GM19463 (cell line): ENCODE results near the gene MOBP.

Experiments
- ATAC-seq: cut with Tn5 transposase; IDR thresholded peaks from one replicate; pipeline ENCODE4 v1.9.1; 2021; ENCODE audit warnings: mild to moderate bottlenecking, moderate library complexity; ENCODE audit not compliant: unreplicated experiment

The MOBP gene

DNA sequence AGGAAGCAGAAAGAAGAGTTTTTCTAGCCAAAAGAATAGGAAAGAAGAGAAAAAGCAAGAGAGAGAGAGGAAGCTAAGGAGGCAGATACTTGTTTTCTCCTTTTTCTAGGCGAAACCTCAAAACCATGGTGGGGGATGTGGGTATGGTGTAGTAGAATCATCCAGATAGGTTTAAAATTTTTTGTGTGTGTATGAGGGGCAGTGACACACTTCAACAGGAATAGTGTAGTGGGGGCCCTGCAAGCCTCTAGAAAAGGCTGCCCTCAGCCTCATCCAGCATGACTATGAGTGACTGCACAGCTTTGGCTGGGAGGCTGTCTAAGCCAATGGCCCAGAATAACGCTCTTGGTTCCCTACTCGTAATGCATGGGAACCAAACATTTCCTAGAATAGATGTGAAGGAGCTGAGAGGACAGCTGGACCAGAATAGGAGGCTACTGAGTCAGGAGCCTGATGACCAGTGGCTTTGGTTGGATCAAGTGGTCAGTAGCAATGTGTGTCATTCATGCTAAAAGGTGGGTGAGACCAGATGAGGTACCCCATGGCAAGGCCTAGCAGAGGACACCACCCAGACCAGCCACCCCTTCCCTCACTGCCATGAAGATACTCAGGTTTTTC, 24.4 kb downstream of the MOBP start:
- no peak for ATAC-seq

DNA sequence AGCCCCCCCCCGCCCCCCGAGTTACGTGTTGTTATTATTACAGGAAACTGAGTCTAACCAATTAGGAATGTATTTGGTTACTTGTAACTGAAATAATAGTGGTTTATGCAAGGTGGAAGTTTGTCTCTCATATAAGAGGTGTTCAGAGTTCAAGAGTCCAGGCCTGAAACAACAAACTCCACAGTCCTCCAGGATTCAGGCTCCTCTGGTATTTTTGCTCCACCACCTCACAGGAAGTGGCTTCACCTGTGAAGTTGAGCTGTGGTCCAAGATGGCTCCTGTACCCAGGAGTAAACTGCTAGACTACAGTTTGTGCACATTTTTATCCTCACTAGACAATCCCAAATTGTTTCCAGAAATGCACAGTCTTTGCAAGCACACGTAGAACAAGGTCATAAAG, 27.3 kb downstream of the MOBP start:
- ATAC-seq, result no peak

GRCh38 chr3:39497753-39498152, 30.3 kb downstream of the MOBP start:
- no peak for ATAC-seq

DNA sequence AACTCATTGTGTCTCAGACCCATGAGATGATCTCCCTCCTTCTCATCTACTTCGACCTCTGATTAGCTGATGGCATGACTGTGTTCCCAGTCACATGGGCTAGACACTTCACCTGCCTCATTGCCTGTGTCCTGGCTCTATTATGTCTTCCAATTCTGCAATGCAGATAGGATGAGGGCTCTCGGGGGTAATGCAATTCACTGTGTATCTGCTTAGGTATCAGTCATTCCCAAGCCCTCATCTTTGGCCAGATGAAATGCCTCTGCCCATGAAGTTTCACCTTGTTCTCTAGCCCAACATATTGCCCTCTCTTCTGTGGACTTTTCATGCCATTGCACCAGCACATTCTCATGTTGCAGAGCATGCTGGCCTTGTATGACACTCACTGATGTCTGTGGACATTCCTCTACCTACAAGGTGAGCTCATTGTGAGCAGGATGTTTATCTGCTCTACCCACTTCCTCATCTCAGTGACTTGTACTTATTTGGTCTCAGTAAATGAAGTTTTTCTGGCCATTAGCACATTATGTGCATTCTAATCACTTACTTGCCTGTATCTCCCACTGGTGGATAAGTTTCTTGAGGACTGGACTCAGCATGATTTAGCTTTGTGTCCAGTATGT, 32.3 kb downstream of the MOBP start:
- no peak for ATAC-seq

GRCh38 chr3:39501059-39501458, 33.6 kb downstream of the MOBP start:
- no peak for ATAC-seq

DNA sequence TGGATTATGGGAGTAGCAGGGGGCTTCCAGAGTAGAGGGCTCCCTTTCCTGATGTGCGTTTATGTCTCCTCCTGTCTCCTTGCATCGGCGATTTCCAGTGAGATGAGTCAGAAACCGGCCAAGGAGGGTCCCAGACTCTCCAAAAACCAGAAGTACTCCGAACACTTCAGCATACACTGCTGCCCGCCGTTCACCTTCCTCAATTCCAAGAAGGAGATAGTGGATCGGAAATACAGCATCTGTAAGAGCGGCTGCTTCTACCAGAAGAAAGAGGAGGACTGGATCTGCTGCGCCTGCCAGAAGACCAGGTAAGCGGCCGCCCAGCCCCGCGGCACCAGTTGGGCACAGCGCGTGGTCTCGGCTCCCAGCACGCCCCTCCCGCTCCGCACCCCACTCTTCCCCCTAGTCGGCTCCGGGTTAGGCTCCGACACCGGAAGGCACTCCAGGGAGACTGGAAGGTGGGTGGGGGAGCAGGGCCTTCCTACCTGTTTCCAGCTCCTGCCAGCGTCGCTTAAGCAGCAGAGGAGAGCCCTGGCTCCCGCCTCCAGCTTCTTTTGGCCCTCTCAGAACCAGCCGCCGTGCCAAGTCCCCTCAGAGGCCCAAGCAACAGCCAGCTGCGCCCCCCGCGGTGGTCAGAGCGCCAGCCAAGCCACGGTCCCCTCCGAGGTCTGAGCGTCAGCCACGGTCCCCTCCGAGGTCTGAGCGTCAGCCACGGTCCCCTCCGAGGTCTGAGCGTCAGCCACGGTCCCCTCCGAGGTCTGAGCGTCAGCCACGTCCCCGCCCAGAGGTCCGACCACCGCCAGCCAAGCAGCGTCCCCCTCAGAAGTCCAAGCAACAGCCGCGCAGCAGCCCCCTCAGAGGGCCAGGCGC, 34.7 kb downstream of the MOBP start:
- no peak for ATAC-seq

- no peak for ATAC-seq
These were observed 35.3 kb downstream of the MOBP start for GRCh38 chr3:39502838-39503145.

- ATAC-seq, result no peak
These were observed 38.6 kb downstream of the MOBP start for GRCh38 chr3:39505866-39506742.

DNA sequence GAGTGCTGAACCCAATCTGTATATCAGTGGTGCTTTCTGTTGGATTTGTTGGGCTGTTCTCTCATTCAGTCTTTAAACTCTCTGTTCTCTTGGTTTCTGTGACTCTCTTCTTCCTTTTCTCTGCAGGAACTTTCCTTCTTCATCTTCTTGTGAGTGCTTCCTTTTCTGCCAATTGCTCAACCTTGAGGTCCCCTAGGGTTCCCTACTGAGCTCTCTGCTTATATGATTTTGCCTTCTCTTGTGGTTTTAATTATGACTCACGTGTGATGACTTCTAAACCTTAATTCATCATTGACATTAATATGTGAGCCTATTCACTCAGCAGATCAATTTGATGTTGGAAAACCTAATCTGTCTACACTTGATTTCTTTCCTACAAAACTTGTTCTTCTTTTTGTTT, 39.4 kb downstream of the MOBP start:
- no peak for ATAC-seq

- ATAC-seq, result no peak
These were observed 46.4 kb downstream of the MOBP start for GRCh38 chr3:39513791-39514369.

- no peak for ATAC-seq
These were observed 48.4 kb downstream of the MOBP start for GRCh38 chr3:39515681-39516441.

- no peak for ATAC-seq
These were observed 51.6 kb downstream of the MOBP start for GRCh38 chr3:39519103-39519502.

GRCh38 chr3:39519554-39520288, 52.2 kb downstream of the MOBP start:
- ATAC-seq, result no peak

DNA sequence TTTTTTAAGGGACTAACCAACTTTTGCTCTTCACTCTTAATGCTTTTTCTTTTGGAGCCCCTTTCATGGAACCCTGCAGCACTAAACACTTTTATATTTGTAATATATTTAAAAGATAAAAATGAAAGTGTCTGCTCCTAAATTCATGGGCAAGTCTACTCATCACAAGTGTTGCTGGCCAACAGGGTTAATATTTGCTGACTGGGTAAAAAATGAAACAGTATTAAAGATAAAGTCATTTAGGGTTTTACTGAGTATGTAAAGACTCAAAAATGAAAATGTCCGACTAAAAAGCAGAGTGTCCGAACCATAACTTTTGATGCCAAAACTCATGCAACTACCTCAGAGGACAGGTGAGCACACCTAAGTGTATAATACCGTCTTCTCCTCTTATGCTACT, 54.0 kb downstream of the MOBP start:
- ATAC-seq, result no peak

DNA sequence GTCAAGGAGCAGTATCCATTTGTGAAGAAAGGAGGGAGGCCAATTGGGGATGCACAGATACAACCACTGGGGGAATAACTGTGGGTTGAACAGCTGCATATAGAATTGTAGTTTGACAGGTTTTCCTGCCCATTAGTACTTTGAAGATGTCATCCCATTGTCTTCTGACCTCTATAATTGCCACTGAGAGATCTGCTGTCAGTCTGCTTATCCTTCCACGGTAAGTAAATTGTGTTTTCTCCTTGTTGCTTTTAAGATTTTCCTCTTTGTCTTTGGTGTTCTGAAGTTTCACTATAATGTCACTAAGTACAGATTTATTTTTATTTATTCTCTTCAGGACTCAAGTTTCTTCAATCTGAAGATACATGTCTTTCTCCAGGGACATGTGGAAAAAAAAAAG, 56.6 kb downstream of the MOBP start:
- ATAC-seq, result no peak

- ATAC-seq, result no peak
These were observed 61.4 kb downstream of the MOBP start for GRCh38 chr3:39528844-39529243.

- ATAC-seq, result no peak
These were observed 62.1 kb downstream of the MOBP start for GRCh38 chr3:39529577-39529976.

GRCh38 chr3:39531066-39531465, 63.6 kb downstream of the MOBP start:
- no peak for ATAC-seq

GRCh38 chr3:39531665-39532064, 64.2 kb downstream of the MOBP start:
- ATAC-seq, result no peak

DNA sequence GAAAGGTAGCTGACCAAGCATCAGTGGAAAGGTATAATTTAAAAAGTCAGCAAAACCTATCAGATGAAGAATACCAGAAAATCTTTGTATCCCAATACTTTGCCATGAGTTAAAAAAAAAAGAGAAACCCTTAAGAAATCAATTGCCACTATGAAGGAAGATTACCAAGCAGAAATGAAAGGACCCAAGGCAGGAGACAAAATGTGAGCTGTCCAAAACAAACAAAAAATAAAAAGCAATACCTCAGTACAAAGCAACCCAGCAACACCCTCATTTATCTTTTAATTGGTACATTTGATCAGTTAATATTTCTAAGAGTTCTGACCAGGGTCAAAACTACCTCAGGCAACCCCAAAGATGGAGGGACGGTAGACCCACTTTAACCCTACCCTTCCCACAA, 65.3 kb downstream of the MOBP start:
- ATAC-seq, result no peak
